Neuron (in vitro differentiated cells): ENCODE measurements around the gene SLC25A22.

ENCODE experiments used
- H2AFZ ChIP-seq: one replicate; pipeline ENCODE4 v1.6.1; 2013; ENCODE audit warnings: low read depth, mild to moderate bottlenecking, inconsistent platforms, low read length, moderate library complexity
- H3K27me3 ChIP-seq: one replicate; pipeline ENCODE4 v1.6.1; 2013; ENCODE audit warnings: low read length; ENCODE audit not compliant: insufficient read depth
- H3K36me3 ChIP-seq: one replicate; pipeline ENCODE4 v1.6.1; 2013; ENCODE audit warnings: low read length; ENCODE audit not compliant: insufficient read depth
- H3K4me1 ChIP-seq: one replicate; pipeline ENCODE4 v1.6.1; 2013; ENCODE audit warnings: low read length; ENCODE audit not compliant: insufficient read depth
- H3K4me3 ChIP-seq: 2 replicates; pipeline ENCODE4 v1.5.1; 2013; ENCODE audit warnings: mild to moderate bottlenecking, low read length, moderate library complexity
- H3K9me3 ChIP-seq: one replicate; pipeline ENCODE4 v1.6.1; 2013; ENCODE audit warnings: low read length

The SLC25A22 gene

DNA sequence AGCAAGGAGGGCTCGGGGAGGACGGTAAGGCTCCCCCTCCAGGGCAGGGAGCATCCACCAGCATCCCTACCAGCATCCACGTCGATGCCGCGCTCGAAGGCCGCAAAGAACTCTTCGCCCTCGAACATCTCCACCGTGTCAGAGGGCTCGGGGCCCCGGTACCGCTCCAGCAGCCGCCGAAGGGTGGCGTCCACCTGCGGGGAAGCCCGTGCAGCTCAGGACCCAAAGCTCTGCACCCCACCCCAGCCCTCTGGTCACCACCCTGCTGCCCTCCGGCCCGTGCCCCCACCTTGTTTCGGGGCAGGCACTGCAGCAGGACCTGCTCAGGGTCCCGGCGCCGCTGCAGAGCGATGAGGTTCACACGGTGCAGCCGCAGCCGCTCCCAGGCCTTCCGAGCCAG is 2.4 kb upstream of the SLC25A22 start:
- Histone ChIP-seq H3K27me3 (no peaks in the 10 kb centered on the region), H3K4me3 (no peak overlapping the region), H3K9me3 (no peaks in the 10 kb centered on the region), H3K36me3 (peaks cover 35% of the 10 kb centered on the region), H3K4me1 (peaks cover 36% of the 10 kb centered on the region), H2AFZ (no peak overlapping the region)

- no peak overlapping the region for H3K4me3 ChIP-seq
- peaks cover 35% of the 10 kb centered on the region for H3K36me3 ChIP-seq
- H3K4me1 ChIP-seq, result peaks cover 37% of the 10 kb centered on the region
- no peaks in the 10 kb centered on the region for H3K27me3 ChIP-seq
- H3K9me3 ChIP-seq, result no peaks in the 10 kb centered on the region
- H2AFZ ChIP-seq, result no peak overlapping the region
Measured at GRCh38 chr11:799641-800316, 1.7 kb upstream of the SLC25A22 start.

DNA sequence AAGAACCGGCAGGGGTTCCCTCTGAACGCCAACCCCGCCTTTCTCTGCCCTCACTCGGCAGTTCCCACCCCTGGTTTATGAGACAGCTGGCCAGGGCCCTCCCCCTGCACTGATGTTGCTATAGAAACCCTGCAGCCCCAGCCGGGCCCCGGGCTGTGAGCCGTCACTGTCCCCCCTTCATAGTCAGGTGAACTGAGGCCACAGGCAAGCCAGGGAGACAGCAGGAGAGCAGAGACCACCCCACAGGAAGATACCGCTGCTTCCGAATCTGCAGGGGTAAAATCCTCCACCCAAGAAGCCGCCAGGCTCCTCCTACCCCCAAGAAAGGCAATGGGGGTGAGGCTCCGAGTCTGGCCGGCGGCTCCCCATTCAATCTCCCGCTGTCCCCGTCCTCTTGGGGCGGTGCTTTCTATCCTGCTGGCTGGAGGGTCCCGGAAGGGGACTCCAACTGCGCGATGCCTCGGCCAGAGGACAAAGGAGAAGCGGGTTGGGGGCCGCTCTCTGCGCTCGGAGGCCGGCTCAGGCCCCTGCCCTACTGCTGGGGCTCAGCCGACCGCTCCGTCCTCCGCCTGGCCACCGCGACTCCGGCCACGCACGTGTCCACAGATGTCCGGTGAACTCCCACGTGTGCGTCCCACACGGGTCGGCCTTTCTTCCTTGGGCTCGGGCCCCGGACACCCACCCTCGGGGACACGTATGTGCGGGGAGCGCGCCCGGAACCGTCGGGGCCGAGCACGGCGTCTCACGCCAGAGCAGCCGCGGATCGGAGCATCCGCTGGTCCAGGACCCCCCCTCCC is 587 bp downstream of the SLC25A22 start:
- Histone ChIP-seq H3K4me3 (peak overlapping the region; percentile 70), H2AFZ (no peak overlapping the region), H3K36me3 (peaks cover 50% of the 10 kb centered on the region), H3K4me1 (peaks cover 22% of the 10 kb centered on the region), H3K9me3 (no peaks in the 10 kb centered on the region), H3K27me3 (no peaks in the 10 kb centered on the region)

DNA sequence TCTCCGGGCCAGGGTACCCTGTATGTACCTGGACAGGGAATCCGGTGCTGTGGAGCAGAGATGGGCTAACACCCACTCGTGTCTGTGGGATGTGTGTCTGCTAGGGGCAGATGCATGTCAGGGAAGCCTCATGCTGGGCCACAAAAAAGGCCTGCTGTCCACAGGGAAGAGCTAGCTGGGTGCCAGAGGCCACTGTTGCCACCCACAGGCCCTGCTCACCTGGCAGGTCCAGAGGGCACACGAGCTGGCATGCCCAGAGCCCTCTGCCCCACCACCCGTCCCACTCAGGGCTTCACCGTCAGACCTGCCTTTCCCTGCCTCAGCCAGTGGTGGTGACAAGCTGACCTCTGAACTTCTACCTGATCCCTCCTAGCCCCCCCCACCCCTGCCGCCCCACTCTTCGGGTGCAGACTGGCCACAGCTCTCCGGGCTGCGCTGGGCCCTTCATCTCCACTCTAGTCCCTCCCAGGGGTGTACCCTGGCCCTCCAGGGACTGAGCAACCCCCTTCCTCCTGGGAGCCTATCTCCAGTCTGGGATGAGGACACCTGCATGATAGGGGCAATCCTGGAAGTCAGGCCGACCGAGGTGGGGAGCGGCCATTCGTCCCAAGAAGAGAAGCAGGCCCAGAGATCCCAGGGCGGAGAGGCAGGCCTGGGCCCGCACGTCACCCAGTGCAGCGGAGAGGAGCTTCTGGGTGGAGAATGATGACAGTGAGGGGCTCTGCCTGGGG is 1.4 kb downstream of the SLC25A22 start:
- Histone ChIP-seq H3K4me1 (peaks cover 22% of the 10 kb centered on the region), H3K36me3 (peaks cover 50% of the 10 kb centered on the region), H3K27me3 (no peaks in the 10 kb centered on the region), H3K9me3 (no peaks in the 10 kb centered on the region), H3K4me3 (peak overlapping the region; percentile 70), H2AFZ (no peak overlapping the region)

- Histone ChIP-seq H3K4me1 (peaks cover 22% of the 10 kb centered on the region), H2AFZ (no peak overlapping the region), H3K4me3 (peak overlapping the region; percentile 70), H3K36me3 (peaks cover 47% of the 10 kb centered on the region), H3K27me3 (no peaks in the 10 kb centered on the region), H3K9me3 (no peaks in the 10 kb centered on the region)
Measured at GRCh38 chr11:795634-796564, 2.2 kb downstream of the SLC25A22 start.

DNA sequence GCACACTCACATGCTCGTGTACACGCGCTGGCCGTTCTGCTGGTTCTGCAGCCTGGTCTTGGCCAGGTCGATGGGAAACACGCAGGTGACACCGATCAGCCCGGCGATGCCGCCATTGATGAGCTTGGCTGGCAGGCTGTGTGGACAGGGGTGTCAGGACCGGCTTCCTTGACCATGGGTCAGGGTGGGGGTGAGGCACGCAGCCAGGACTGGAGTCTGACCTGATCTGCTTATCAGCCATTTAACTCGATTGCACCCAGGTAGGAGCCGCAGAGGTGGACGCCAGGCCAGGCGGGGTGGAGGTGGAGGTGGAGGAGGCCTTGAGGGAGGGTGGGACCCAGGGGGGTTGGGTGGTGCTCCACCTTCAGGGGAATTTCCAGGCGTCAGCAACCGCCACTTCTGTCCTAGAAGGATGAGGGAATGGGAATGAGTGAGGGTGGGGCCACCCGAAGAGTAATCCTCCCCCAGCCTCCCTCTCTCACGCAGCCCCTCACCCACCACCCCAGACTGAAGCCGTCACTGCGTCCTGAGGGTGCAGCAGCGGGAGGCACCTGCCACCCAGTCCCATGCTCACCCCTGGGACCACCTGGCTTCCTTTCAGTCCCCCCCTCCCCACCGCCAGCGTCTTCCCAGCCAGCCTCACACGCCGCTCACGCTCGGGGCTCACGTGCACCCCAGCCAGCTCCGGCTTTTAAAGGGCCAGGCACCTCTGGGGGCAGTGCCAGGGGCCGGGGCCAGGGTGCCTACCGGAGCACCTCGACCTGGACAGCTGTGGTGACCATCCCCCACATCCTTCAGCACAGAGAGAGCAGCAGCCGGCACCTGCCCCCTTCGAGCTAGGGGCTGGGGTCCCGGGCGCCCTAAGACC is 3.1 kb downstream of the SLC25A22 start:
- Histone ChIP-seq H3K4me3 (no peak overlapping the region), H3K4me1 (peaks cover 22% of the 10 kb centered on the region), H3K36me3 (peaks cover 38% of the 10 kb centered on the region), H3K9me3 (no peaks in the 10 kb centered on the region), H3K27me3 (no peaks in the 10 kb centered on the region), H2AFZ (no peak overlapping the region)

GRCh38 chr11:794013-794765 is 3.9 kb downstream of the SLC25A22 start:
- Histone ChIP-seq H2AFZ (no peak overlapping the region), H3K36me3 (peaks cover 31% of the 10 kb centered on the region), H3K9me3 (no peaks in the 10 kb centered on the region), H3K27me3 (no peaks in the 10 kb centered on the region), H3K4me3 (no peak overlapping the region), H3K4me1 (peaks cover 23% of the 10 kb centered on the region)

- Histone ChIP-seq H3K36me3 (peaks cover 29% of the 10 kb centered on the region), H3K9me3 (no peaks in the 10 kb centered on the region), H2AFZ (no peak overlapping the region), H3K27me3 (no peaks in the 10 kb centered on the region), H3K4me1 (peaks cover 28% of the 10 kb centered on the region), H3K4me3 (no peak overlapping the region)
Measured at GRCh38 chr11:793556-793955, 4.5 kb downstream of the SLC25A22 start.

DNA sequence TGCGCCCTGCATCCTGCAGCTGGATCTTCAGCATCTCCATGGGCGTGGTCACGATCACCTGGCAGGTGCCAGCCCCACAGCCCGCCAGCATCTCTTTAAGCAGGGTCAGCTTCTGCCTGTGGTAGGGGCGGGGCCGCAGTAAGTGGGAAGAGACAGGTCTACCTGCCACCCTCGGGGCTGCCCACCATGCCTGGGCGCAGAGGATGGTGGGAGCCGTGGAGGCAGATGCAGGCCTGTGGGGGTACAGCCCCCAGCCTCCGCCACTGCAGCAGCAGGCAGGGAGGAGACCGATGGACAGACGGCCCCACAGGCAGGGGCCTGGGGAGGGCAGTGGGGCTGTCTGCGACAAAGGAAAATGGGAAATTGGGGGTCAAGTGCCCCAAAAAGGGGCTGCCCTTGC is 5.2 kb downstream of the SLC25A22 start:
- H3K4me3 ChIP-seq, result no peak overlapping the region
- peaks cover 29% of the 10 kb centered on the region for H3K36me3 ChIP-seq
- peaks cover 28% of the 10 kb centered on the region for H3K4me1 ChIP-seq
- no peak overlapping the region for H2AFZ ChIP-seq
- H3K27me3 ChIP-seq, result no peaks in the 10 kb centered on the region
- no peaks in the 10 kb centered on the region for H3K9me3 ChIP-seq

- H2AFZ ChIP-seq, result no peak overlapping the region
- no peaks in the 10 kb centered on the region for H3K9me3 ChIP-seq
- peaks cover 29% of the 10 kb centered on the region for H3K36me3 ChIP-seq
- H3K4me3 ChIP-seq, result no peak overlapping the region
- no peaks in the 10 kb centered on the region for H3K27me3 ChIP-seq
- H3K4me1 ChIP-seq, result peaks cover 28% of the 10 kb centered on the region
Measured at GRCh38 chr11:792535-792821, 5.6 kb downstream of the SLC25A22 start.

GRCh38 chr11:791658-792534 is 6.2 kb downstream of the SLC25A22 start:
- Histone ChIP-seq H3K9me3 (no peaks in the 10 kb centered on the region), H3K4me3 (no peak overlapping the region), H3K27me3 (no peaks in the 10 kb centered on the region), H2AFZ (no peak overlapping the region), H3K36me3 (peaks cover 29% of the 10 kb centered on the region), H3K4me1 (peaks cover 26% of the 10 kb centered on the region)
